Effector memory CD4-positive, alpha-beta T cell (primary cell): ENCODE results near the gene CCDC3.

Experiments used
- DNase-seq, 3 donors: peaks; one replicate each; pipeline ENCODE4 v3.0.0-alpha.2; 2020
- H3K27ac ChIP-seq: 2 replicates; pipeline ENCODE4 v1.7.0; 2013; ENCODE audit warnings: mild to moderate bottlenecking, low read length, moderate library complexity; ENCODE audit not compliant: insufficient read depth, poor library complexity, severe bottlenecking
- H3K27me3 ChIP-seq: replicated peaks from 2 replicates; pipeline ENCODE4 v1.7.0; 2013; ENCODE audit warnings: mild to moderate bottlenecking, low read length; ENCODE audit not compliant: insufficient read depth, control insufficient read depth, poor library complexity, severe bottlenecking
- H3K36me3 ChIP-seq: 2 replicates; pipeline ENCODE4 v1.7.0; 2013; ENCODE audit warnings: mild to moderate bottlenecking, low read length, moderate library complexity; ENCODE audit not compliant: control insufficient read depth, insufficient read depth
- H3K4me1 ChIP-seq: 2 replicates; pipeline ENCODE4 v1.7.0; 2013; ENCODE audit warnings: low read length, mild to moderate bottlenecking; ENCODE audit not compliant: control insufficient read depth, insufficient read depth, poor library complexity, severe bottlenecking
- H3K4me3 ChIP-seq: 2 replicates; pipeline ENCODE4 v1.7.0; 2013; ENCODE audit warnings: low read length, low read depth, mild to moderate bottlenecking; ENCODE audit not compliant: insufficient read depth, poor library complexity, severe bottlenecking
- H3K9me3 ChIP-seq: 2 replicates; pipeline ENCODE4 v1.7.0; 2013; ENCODE audit warnings: mild to moderate bottlenecking, low read length, moderate library complexity; ENCODE audit not compliant: control insufficient read depth

CCDC3 gene

GRCh38 chr10:12980713-12981306, 20.7 kb downstream of the CCDC3 start:
- H3K4me3 ChIP-seq: no peak overlapping the region
- no peaks in the 10 kb centered on the region for H3K27me3 ChIP-seq
- no peaks in the 10 kb centered on the region for H3K4me1 ChIP-seq

GRCh38 chr10:12980102-12980661, 21.3 kb downstream of the CCDC3 start:
- no peak overlapping the region for H3K27ac ChIP-seq
- no peak for DNase-seq
- H3K27me3 ChIP-seq: no peaks in the 10 kb centered on the region
- H3K9me3 ChIP-seq: no peaks in the 10 kb centered on the region
- no peak overlapping the region for H3K4me3 ChIP-seq
- H3K36me3 ChIP-seq: no peaks in the 10 kb centered on the region
- H3K4me1 ChIP-seq: no peaks in the 10 kb centered on the region

More at GRCh38 chr10:12980713-12981306, 20.7 kb downstream of the CCDC3 start:
- H3K27ac ChIP-seq: no peak overlapping the region
- no peaks in the 10 kb centered on the region for H3K9me3 ChIP-seq
- DNase-seq: no peak
- no peaks in the 10 kb centered on the region for H3K36me3 ChIP-seq

- Histone ChIP-seq H3K9me3 (no peaks in the 10 kb centered on the region), H3K4me3 (no peak overlapping the region), H3K36me3 (no peaks in the 10 kb centered on the region)
Observed at GRCh38 chr10:12978891-12979290, 22.6 kb downstream of the CCDC3 start.

GRCh38 chr10:12975906-12976305, 25.6 kb downstream of the CCDC3 start:
- Histone ChIP-seq H3K4me1 (no peaks in the 10 kb centered on the region), H3K27me3 (no peaks in the 10 kb centered on the region), H3K4me3 (no peak overlapping the region), H3K36me3 (no peaks in the 10 kb centered on the region), H3K27ac (no peak overlapping the region), H3K9me3 (no peaks in the 10 kb centered on the region)
- DNase-seq: no peak

More at GRCh38 chr10:12978891-12979290, 22.6 kb downstream of the CCDC3 start:
- Histone ChIP-seq H3K27me3 (no peaks in the 10 kb centered on the region), H3K27ac (no peak overlapping the region), H3K4me1 (no peaks in the 10 kb centered on the region)
- DNase-seq: no peak

- no peaks in the 10 kb centered on the region for H3K4me1 ChIP-seq
- DNase-seq: no peak
- no peaks in the 10 kb centered on the region for H3K9me3 ChIP-seq
- no peak overlapping the region for H3K27ac ChIP-seq
- no peaks in the 10 kb centered on the region for H3K36me3 ChIP-seq
- no peak overlapping the region for H3K4me3 ChIP-seq
- H3K27me3 ChIP-seq: no peaks in the 10 kb centered on the region
Observed at GRCh38 chr10:12975266-12975665, 26.2 kb downstream of the CCDC3 start.

GRCh38 chr10:12974491-12975199, 26.9 kb downstream of the CCDC3 start:
- H3K27ac ChIP-seq: no peak overlapping the region
- H3K27me3 ChIP-seq: no peaks in the 10 kb centered on the region
- H3K36me3 ChIP-seq: no peaks in the 10 kb centered on the region
- H3K4me1 ChIP-seq: no peaks in the 10 kb centered on the region
- no peak overlapping the region for H3K4me3 ChIP-seq
- H3K9me3 ChIP-seq: no peaks in the 10 kb centered on the region
- no peak for DNase-seq

- H3K36me3 ChIP-seq: no peaks in the 10 kb centered on the region
- H3K9me3 ChIP-seq: no peaks in the 10 kb centered on the region
- DNase-seq: no peak
- no peaks in the 10 kb centered on the region for H3K4me1 ChIP-seq
- H3K4me3 ChIP-seq: no peak overlapping the region
- H3K27ac ChIP-seq: no peak overlapping the region
- no peaks in the 10 kb centered on the region for H3K27me3 ChIP-seq
Observed at GRCh38 chr10:12974078-12974477, 27.4 kb downstream of the CCDC3 start.

- Histone ChIP-seq H3K9me3 (no peaks in the 10 kb centered on the region), H3K27me3 (no peaks in the 10 kb centered on the region), H3K4me3 (no peak overlapping the region), H3K4me1 (no peaks in the 10 kb centered on the region), H3K36me3 (no peaks in the 10 kb centered on the region), H3K27ac (no peak overlapping the region)
- no peak for DNase-seq
Observed at GRCh38 chr10:12973149-12973718, 28.3 kb downstream of the CCDC3 start.

- H3K9me3 ChIP-seq: no peaks in the 10 kb centered on the region
- no peaks in the 10 kb centered on the region for H3K27me3 ChIP-seq
- no peaks in the 10 kb centered on the region for H3K36me3 ChIP-seq
- no peaks in the 10 kb centered on the region for H3K4me1 ChIP-seq
- no peak overlapping the region for H3K27ac ChIP-seq
- no peak overlapping the region for H3K4me3 ChIP-seq
- no peak for DNase-seq
Observed at GRCh38 chr10:12972146-12972545, 29.4 kb downstream of the CCDC3 start.
